Skeletal muscle satellite cell (primary cell): ENCODE results near the gene PFKL.
A peak's percentile ranks its signal among the peaks of the same experiment; 100 is the strongest.
"Not testable (repeated sequence)": the region's sequence is repeated elsewhere in the genome, so short reads cannot be mapped to it uniquely, and the experiment has no call there.

ENCODE experiments used
- H3K27me3 ChIP-seq: 2 replicates; pipeline ENCODE4 v1.7.0; 2013; ENCODE audit warnings: low read length; ENCODE audit not compliant: control insufficient read depth, insufficient read depth
- H3K36me3 ChIP-seq: 2 replicates; pipeline ENCODE4 v1.7.0; 2013; ENCODE audit warnings: mild to moderate bottlenecking, control low read depth, low read length; ENCODE audit not compliant: insufficient read depth
- H3K4me1 ChIP-seq: 2 replicates; pipeline ENCODE4 v1.7.0; 2013; ENCODE audit warnings: low read length; ENCODE audit not compliant: control insufficient read depth, insufficient read depth
- H3K4me2 ChIP-seq: 2 replicates; pipeline ENCODE4 v1.7.0; 2013; ENCODE audit warnings: mild to moderate bottlenecking, low read length
- H3K4me3 ChIP-seq: 2 replicates; pipeline ENCODE4 v1.7.0; 2013; ENCODE audit warnings: low read length
- H3K9ac ChIP-seq: 2 replicates; pipeline ENCODE4 v1.7.0; 2013; ENCODE audit warnings: mild to moderate bottlenecking, low read depth, low read length, moderate library complexity
- H3K9me3 ChIP-seq: replicated peaks from 2 replicates; pipeline ENCODE4 v1.7.0; 2013; ENCODE audit warnings: mild to moderate bottlenecking, control low read depth, low read length

Gene PFKL

DNA sequence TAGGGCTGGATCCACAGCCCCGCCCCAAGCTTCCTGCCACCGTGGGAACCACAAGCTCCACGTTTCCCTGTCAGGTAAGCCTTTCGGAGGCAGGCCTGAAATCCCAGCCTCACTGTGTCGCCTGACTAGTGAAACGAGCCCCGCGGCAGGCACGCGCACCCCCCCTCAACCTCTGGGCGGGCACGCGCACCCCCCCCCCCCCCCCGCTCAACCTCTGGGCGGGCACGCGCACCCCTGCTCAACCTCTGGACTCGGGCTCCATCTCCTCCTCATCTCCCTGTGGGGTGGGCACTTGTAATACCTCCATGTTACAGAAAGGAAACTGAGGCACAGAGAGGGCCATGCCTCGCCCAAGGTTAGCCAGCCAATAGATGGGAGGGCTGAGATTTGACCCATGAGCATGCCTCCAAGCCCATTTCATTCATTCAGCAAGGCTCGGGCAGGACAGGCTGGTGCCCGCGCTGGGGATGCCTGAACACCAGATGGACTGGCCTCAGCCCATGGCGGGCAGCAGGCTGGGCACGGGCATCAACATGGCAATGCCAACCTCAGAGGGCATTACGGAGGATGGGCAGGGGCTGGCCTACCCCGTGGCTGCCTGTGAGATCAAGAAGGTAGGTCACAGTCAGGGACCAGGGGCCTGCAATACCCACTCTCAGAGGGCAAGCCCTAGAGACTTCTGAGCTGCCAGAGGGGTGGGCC lies 34.6 kb downstream of the PFKL start:
- H3K4me2 ChIP-seq: no peak overlapping the region
- H3K27me3 ChIP-seq: no peaks in the 10 kb centered on the region
- H3K9ac ChIP-seq: no peak overlapping the region
- H3K4me3 ChIP-seq: no peak overlapping the region
- H3K9me3 ChIP-seq: no peaks in the 10 kb centered on the region
- peaks cover 11% of the 10 kb centered on the region for H3K36me3 ChIP-seq
- H3K4me1 ChIP-seq: peaks cover 7% of the 10 kb centered on the region

DNA sequence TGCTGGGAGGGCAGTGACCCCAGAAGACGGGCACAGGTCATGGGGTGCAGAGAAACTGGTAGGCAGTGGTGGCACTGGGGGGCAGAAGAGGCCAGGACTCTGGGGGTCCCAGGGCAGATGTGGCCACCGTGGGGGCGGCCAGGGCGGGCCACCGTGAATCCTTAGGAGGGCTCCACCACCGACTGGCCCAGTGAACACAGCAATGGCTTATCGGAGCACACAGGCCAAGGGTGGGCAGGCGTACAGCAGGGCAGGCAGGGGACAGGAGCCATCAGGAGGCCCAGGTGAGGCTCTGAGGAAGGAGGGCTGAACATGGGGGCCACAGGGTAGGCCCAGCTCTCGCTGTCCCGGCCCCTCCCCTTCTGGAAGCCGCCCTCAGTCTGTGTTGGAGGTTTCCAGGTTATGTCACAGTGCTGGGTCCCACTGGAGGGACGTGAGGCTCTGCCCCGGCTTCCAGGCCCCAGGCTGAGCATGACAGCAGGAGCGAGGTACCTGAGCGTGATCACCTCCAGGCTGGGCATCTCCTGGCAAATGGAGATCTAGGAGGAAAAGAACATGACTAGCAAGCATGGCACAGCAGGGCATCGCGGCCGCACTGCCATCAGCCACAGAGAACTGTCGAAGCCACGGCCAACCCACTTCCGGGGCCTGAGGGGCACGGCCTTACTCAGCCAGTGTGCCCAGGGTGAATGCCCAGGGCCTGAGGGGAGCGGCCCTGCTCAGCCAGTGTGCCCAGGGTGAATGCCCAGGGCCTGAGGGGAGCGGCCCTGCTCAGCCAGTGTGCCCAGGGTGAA lies 35.6 kb downstream of the PFKL start:
- no peak overlapping the region for H3K9ac ChIP-seq
- H3K27me3 ChIP-seq: no peaks in the 10 kb centered on the region
- peaks cover 11% of the 10 kb centered on the region for H3K4me1 ChIP-seq
- H3K36me3 ChIP-seq: peaks cover 11% of the 10 kb centered on the region
- no peak overlapping the region for H3K4me3 ChIP-seq
- H3K4me2 ChIP-seq: no peak overlapping the region
- H3K9me3 ChIP-seq: no peaks in the 10 kb centered on the region

- no peak overlapping the region for H3K4me3 ChIP-seq
- H3K27me3 ChIP-seq: no peaks in the 10 kb centered on the region
- no peak overlapping the region for H3K4me2 ChIP-seq
- no peaks in the 10 kb centered on the region for H3K9me3 ChIP-seq
- H3K36me3 ChIP-seq: peaks cover 11% of the 10 kb centered on the region
- H3K9ac ChIP-seq: no peak overlapping the region
- H3K4me1 ChIP-seq: peaks cover 11% of the 10 kb centered on the region
Observed at GRCh38 chr21:44337449-44337848, 37.6 kb downstream of the PFKL start.

GRCh38 chr21:44337941-44338895 lies 38.4 kb downstream of the PFKL start:
- Histone ChIP-seq H3K27me3 (no peaks in the 10 kb centered on the region), H3K9ac (peak overlapping the region; percentile 53), H3K4me3 (peak overlapping the region; percentile 68), H3K4me2 (peak overlapping the region; percentile 87), H3K4me1 (peaks cover 11% of the 10 kb centered on the region), H3K9me3 (no peaks in the 10 kb centered on the region), H3K36me3 (peaks cover 11% of the 10 kb centered on the region)

GRCh38 chr21:44338971-44339910 lies 39.4 kb downstream of the PFKL start, which contains the start of gene CFAP410:
Gene CFAP410, minus strand, starts transcription at chr21:44339390. Its CDS starts 196 bp downstream, at chr21:44339194.
- Histone ChIP-seq H3K9me3 (no peaks in the 10 kb centered on the region), H3K27me3 (peaks cover under 1% of the 10 kb centered on the region), H3K4me1 (peaks cover 11% of the 10 kb centered on the region), H3K4me3 (peak within 1 kb of the TSS; percentile 92), H3K4me2 (peak within 1 kb of the TSS; percentile 96), H3K36me3 (peaks cover 11% of the 10 kb centered on the region), H3K9ac (peak within 1 kb of the TSS; percentile 96)

DNA sequence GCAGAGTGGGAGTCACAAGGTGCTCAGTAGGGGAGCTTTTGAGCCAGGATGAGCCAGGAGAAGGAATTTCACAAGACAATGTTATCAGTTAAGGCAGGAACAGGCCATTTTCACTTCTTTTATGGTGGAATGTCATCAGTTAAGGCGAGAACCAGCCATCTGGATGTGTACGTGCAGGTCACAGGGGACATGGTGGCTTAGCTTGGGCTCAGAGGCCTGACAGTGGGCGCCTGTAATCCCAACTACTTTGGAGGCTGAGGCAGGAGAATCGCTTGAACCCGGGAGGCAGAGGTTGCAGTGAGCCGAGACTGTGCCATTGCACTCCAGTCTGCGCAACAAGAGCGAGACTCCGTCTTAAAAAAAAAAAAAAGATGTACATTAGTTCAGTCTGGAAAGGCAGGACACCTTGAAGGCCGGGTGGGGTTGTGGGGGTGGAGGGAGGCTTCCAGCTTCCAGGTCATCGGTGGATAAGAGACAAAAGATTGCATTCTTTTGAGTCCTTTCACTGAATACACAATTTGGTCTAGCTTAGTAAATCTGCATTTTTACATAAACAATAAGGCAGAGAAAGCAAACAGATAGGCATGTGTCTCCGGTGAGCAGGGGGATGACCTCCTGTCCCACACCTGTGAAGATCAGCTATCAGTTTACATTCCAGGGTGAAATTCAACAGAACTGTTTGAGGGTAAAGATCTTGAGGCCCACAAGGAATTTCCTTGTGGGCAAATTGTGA lies 42.0 kb downstream of the PFKL start:
- not testable (repeated sequence) for H3K36me3 ChIP-seq, H3K4me2 ChIP-seq, H3K9me3 ChIP-seq, H3K4me3 ChIP-seq, H3K9ac ChIP-seq
- Histone ChIP-seq H3K4me1 (peaks cover 11% of the 10 kb centered on the region), H3K27me3 (peaks cover 20% of the 10 kb centered on the region)

- H3K4me1 ChIP-seq, H3K9ac ChIP-seq, H3K9me3 ChIP-seq, H3K4me2 ChIP-seq, H3K36me3 ChIP-seq, H3K4me3 ChIP-seq: not testable (repeated sequence)
- peaks cover 29% of the 10 kb centered on the region for H3K27me3 ChIP-seq
Observed at GRCh38 chr21:44342981-44343380, 43.1 kb downstream of the PFKL start.

DNA sequence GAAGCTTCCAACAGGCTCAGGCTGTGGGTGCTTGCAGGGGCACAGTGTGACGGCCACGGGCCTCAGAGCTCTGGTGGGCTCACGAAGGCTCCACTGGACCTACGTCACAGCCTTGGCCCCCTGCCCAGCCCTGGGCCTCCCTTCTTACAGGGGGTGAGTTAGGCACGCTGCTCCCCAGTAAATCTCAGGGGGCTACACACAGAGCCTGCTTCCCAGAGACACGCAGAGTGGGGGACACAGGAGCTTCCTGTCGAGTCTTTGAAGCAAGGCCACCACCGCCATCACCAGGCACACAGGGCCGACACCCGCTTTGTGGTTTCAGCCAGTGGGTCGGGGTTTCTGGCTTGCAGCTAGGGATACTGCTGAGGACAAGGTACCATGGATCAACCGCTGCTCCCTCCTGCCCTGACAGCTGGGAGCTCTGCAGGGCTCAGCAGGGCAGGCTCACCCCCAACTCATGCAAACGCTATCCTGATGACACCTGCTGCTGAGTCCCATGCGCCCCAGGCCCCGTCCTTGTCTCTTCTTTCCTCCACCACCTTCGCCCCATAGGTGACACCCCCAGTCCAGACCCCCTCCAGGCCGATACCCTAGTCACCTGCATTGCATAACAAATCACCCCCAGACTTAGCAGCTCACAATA lies 44.8 kb downstream of the PFKL start:
- no peak overlapping the region for H3K4me2 ChIP-seq
- H3K9me3 ChIP-seq: no peaks in the 10 kb centered on the region
- no peaks in the 10 kb centered on the region for H3K36me3 ChIP-seq
- no peak overlapping the region for H3K9ac ChIP-seq
- H3K4me1 ChIP-seq: peaks cover 3% of the 10 kb centered on the region
- H3K27me3 ChIP-seq: peaks cover 45% of the 10 kb centered on the region
- no peak overlapping the region for H3K4me3 ChIP-seq

- no peak overlapping the region for H3K4me3 ChIP-seq
- H3K27me3 ChIP-seq: peaks cover 49% of the 10 kb centered on the region
- H3K9ac ChIP-seq: no peak overlapping the region
- no peaks in the 10 kb centered on the region for H3K9me3 ChIP-seq
- no peak overlapping the region for H3K4me2 ChIP-seq
- no peaks in the 10 kb centered on the region for H3K4me1 ChIP-seq
- H3K36me3 ChIP-seq: no peaks in the 10 kb centered on the region
Observed at GRCh38 chr21:44345495-44345894, 45.6 kb downstream of the PFKL start.
